A549 (cell line): ENCODE measurements around the gene DDX10. TPM values are rescaled to one million over a fixed set of nuclear protein-coding genes. Genes with fewer than 3 reads are reported as not detected.
"Not testable (repeated sequence)": the region's sequence is repeated elsewhere in the genome, so short reads cannot be mapped to it uniquely, and the experiment has no call there.

Source experiments
- ATAC-seq, 2 experiments: fragments of 200-7000 bp in 1 of 2; fragments of >200 bp in 1 of 2; cut with Nextera tagmentation in 1 of 2; cut with Tn5 transposase in 1 of 2; 3 replicates each; pipeline versions ENCODE4 v1.8.0 to v1.9.1; 2018 to 2020; ENCODE audit warnings: mild to moderate bottlenecking in 1 of 2, moderate library complexity in 1 of 2
- CTCF ChIA-PET: fragments of 300-600 bp; sonication (Branson Sonifier 250); formaldehyde crosslinking; extraction: SDS; loops from one replicate; lab custom pipeline; 2021; ENCODE audit warnings: antibody characterized with exemption, inconsistent platforms; lab: Yijun Ruan, JAX
- POLR2A ChIA-PET: fragments of 350-600 bp; formaldehyde crosslinking; extraction: SDS; loops from one replicate; lab custom pipeline; 2021; ENCODE audit warnings: antibody characterized with exemption, inconsistent platforms; lab: Yijun Ruan, JAX
- DNase-seq, 2 experiments: peaks; one replicate each; pipeline versions ENCODE4 v3.0.0 to v3.0.0-alpha.2; 2011 to 2016; ENCODE audit warnings: low read depth in 1 of 2, low spot score in 1 of 2
- FAIRE-seq: peaks from 2 replicates; lab custom pipeline; 2011; peaks lifted over from hg19 to GRCh38; lab: Jason Lieb, UNC
- H3K27ac ChIP-seq, 2 experiments: fragments of >200 bp; sonication (Bioruptor Twin); formaldehyde crosslinking; 3 replicates each; pipeline ENCODE4 v1.5.1; 2016 to 2017
- H3K4me1 ChIP-seq: fragments of >200 bp; sonication (Bioruptor Twin); formaldehyde crosslinking; 3 replicates; pipeline ENCODE4 v1.6.1; 2016
- H3K4me2 ChIP-seq: fragments of >200 bp; sonication (Bioruptor Twin); formaldehyde crosslinking; 3 replicates; pipeline ENCODE4 v1.6.1; 2016
- H3K4me3 ChIP-seq: fragments of >200 bp; sonication (Bioruptor Twin); formaldehyde crosslinking; 3 replicates; pipeline ENCODE4 v1.5.1; 2016
- H3K9me3 ChIP-seq: fragments of >200 bp; sonication (Bioruptor Twin); formaldehyde crosslinking; 3 replicates; pipeline ENCODE4 v1.6.1; 2016
- CBX2 ChIP-seq: fragments of 200-600 bp; sonication (generic); IDR thresholded peaks from 2 replicates; pipeline ENCODE4 v1.6.1; 2016; ENCODE audit warnings: low read depth, mild to moderate bottlenecking, borderline replicate concordance
- CEBPB ChIP-seq, 2 experiments: fragments of >200 bp in 1 of 2; sonication (Bioruptor Twin) in 1 of 2; formaldehyde crosslinking in 1 of 2; IDR thresholded peaks; 2 replicates each; pipeline ENCODE4 v1.6.1; 2012 to 2016
- CHD2 ChIP-seq: fragments of 150-350 bp; IDR thresholded peaks from 2 replicates; pipeline ENCODE4 v1.6.1; 2014; ENCODE audit warnings: low read length; ENCODE audit not compliant: partially characterized antibody
- CHD4 ChIP-seq: fragments of 200-600 bp; sonication (generic); IDR thresholded peaks from 2 replicates; pipeline ENCODE4 v1.6.1; 2016; ENCODE audit warnings: antibody characterized with exemption, mild to moderate bottlenecking, borderline replicate concordance
- EP300 ChIP-seq, 2 experiments: fragments of >200 bp; sonication (Bioruptor Twin); formaldehyde crosslinking; IDR thresholded peaks; 2 replicates in 1 of 2; 3 replicates in 1 of 2; pipeline ENCODE4 v1.6.1; 2016 to 2017
- FOSB ChIP-seq: fragments of 250-450 bp; sonication (Bioruptor Pico); IDR thresholded peaks from 2 replicates; pipeline ENCODE4 v1.5.0; 2020; ENCODE audit warnings: mild to moderate bottlenecking, moderate library complexity
- FOXS1 ChIP-seq: fragments of 250-450 bp; sonication (Bioruptor Pico); IDR thresholded peaks from 2 replicates; pipeline ENCODE4 v1.5.0; 2020; ENCODE audit warnings: mild to moderate bottlenecking, moderate library complexity
- GATA3 ChIP-seq: IDR thresholded peaks from 2 replicates; pipeline ENCODE4 v1.6.1; 2012; ENCODE audit warnings: borderline replicate concordance
- JUN ChIP-seq, 2 experiments: fragments of >200 bp; sonication (Bioruptor Twin); formaldehyde crosslinking; IDR thresholded peaks; 2 replicates in 1 of 2; 3 replicates in 1 of 2; pipeline ENCODE4 v1.6.1; 2016 to 2017
- JUNB ChIP-seq: fragments of >200 bp; sonication (Bioruptor Twin); formaldehyde crosslinking; IDR thresholded peaks from 2 replicates; pipeline ENCODE4 v1.6.1; 2016
- MAFK ChIP-seq: fragments of 450-650 bp; IDR thresholded peaks from 2 replicates; pipeline ENCODE4 v1.6.1; 2014; ENCODE audit not compliant: partially characterized antibody
- PHF8 ChIP-seq: fragments of 200-600 bp; sonication (generic); IDR thresholded peaks from 2 replicates; pipeline ENCODE4 v1.6.1; 2016; ENCODE audit warnings: low read depth, mild to moderate bottlenecking, antibody characterized with exemption, moderate library complexity, borderline replicate concordance
- TFCP2L1 ChIP-seq: fragments of 250-450 bp; sonication (Bioruptor Pico); IDR thresholded peaks from 2 replicates; pipeline ENCODE4 v1.5.0; 2021; ENCODE audit warnings: mild to moderate bottlenecking
- WGBS: methylation state at CpG from one replicate; pipeline ENCODE4 v1.1.6; 2017; ENCODE audit errors: missing lambda C conversion rate; 5-methylcytosine and 5-hydroxymethylcytosine counted together
- polyA plus RNA-seq, 4 experiments: library from polyadenylated mRNA; depleted of rRNA in 3 of 4; stranded (reverse); fragments of >200 nt; fragmentation: RNase III in 1 of 4; extraction: RNeasy Plus Mini Kit Qiagen cat#74134 plus additional on column Dnase treatment in 1 of 4; gene quantifications; 2 replicates in 3 of 4; 3 replicates in 1 of 4; pipeline ENCODE4 v1.2.3, GENCODE V29; 2011 to 2017
- TF ChIP-seq, protein P1 (sequence below): fragments of 250-450 bp; sonication (Bioruptor Pico); IDR thresholded peaks from 2 replicates; pipeline ENCODE4 v1.5.0; 2020; ENCODE audit warnings: low read depth, mild to moderate bottlenecking, moderate library complexity
- TF ChIP-seq, protein P2 (sequence below): IDR thresholded peaks from 2 replicates; pipeline ENCODE4 v1.6.1; 2012
- TF ChIP-seq, protein P3 (sequence below): fragments of >200 bp; sonication (Bioruptor Twin); formaldehyde crosslinking; IDR thresholded peaks from 3 replicates; pipeline ENCODE4 v1.6.1; 2016

DDX10 gene
- polyA plus RNA-seq, 2 of the 4 experiments (the other 2 are of a cell fraction) = 46.0 to 189 TPM

DNA sequence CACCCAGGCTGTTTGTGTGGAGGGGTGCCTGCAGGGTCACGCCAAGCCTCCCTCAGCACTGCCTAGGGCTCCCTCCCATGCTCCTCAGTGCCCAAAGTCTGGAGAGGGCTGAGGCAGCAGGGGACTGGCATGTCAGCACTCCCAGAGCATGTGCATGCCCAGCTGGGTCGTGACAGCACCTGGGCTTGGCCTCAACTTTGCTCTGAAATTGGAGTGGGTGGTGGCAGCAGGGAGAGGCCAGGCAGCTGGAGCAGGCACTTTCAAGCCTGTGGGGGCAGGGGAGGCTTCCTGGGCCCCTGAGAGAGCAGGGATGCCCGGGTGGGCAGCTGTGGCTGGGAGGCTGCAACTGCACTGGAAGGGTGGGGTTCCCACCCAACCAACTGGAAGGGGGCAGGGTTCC, 35.6 kb upstream of the DDX10 start (continued):
- TF ChIP-seq, protein P1, sequence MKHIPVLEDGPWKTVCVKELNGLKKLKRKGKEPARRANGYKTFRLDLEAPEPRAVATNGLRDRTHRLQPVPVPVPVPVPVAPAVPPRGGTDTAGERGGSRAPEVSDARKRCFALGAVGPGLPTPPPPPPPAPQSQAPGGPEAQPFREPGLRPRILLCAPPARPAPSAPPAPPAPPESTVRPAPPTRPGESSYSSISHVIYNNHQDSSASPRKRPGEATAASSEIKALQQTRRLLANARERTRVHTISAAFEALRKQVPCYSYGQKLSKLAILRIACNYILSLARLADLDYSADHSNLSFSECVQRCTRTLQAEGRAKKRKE (CRISPR knock-in tag) = no peak

DNA sequence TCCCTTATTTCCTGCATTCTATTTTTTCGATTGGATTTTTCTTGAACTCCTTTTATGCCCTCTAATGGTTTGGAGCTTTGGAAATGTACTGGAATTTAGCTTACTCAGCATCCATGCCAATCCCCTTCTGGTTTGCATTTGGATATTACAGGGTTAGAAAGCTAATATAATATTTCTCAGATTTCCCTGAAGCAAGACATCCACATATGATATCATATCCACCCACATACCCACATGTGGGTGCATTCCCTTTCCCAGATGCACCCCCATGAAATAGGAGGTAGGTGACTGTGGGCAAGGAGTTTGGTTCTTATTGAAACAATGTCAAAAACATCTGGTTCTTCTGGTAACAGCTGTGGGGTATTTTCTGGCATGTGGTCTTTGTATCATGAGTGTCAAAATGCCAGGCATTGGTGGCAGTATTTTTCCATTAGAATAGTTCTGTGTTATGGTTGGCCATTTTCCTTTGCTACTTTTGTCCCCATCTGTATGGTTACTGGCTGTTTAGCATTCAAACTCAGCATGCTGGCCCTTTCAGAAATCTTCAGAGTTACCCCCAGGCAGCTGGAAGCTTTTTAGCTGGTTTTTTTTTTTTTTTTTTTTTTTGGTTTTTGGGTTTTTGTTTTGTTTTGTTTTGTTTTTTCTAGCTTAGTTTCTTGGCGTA, 32.7 kb upstream of the DDX10 start:
- Histone ChIP-seq H3K4me3 (no peak overlapping the region), H3K9me3 (no peaks in the 10 kb centered on the region)
- no peak for DNase-seq
- TF ChIP-seq CEBPB (IDR thresholded peaks at IDR 0.05) (no peak), MAFK (peak; percentile 84)
- TF ChIP-seq, all 56 proteins: peak for 1
- Histone ChIP-seq H3K4me2 (no peak overlapping the region), H3K27ac (no peak overlapping the region), H3K4me1 (no peaks in the 10 kb centered on the region)
- ATAC-seq (no peak), FAIRE-seq (no peak)
- ChIA-PET CTCF (interaction anchor here (1.0 to 1.4 kb wide), 2 partner anchors 14 to 514 kb away, joined by 3 to 4 read pairs; no protein-coding TSS in a partner anchor), POLR2A (interaction anchor here (0.6 kb wide), 1 partner anchor 410 kb away, joined by 3 read pairs; the partner anchor contains the start of genes ATM and NPAT)
- 38% methylated on average over 2 of the region's 2 CpGs for WGBS

DNA sequence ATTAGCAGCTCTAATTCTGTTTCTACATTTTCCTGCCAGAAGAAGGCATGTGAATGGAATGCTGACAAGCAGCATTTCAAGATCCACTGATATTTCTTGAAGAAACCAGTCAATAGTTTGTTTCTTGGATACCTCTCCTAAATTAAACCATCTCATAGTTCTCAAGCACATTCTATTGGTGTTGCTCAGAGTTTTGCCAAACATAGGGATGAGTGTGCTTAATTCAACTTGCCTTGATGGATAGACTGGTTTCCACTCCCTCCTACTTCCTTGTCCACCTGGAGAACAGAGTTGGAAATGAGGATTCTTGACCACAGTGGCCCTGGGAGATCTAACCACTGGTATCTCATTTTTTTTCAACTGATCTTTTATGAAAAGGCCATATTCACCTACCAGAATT, 29.8 kb upstream of the DDX10 start:
- ATAC-seq (no peak), DNase-seq (no peak), FAIRE-seq (no peak)
- Histone ChIP-seq H3K4me3 (no peak overlapping the region), H3K9me3 (no peaks in the 10 kb centered on the region), H3K4me1 (no peaks in the 10 kb centered on the region), H3K4me2 (no peak overlapping the region), H3K27ac (no peak overlapping the region)
- TF ChIP-seq, protein P2, sequence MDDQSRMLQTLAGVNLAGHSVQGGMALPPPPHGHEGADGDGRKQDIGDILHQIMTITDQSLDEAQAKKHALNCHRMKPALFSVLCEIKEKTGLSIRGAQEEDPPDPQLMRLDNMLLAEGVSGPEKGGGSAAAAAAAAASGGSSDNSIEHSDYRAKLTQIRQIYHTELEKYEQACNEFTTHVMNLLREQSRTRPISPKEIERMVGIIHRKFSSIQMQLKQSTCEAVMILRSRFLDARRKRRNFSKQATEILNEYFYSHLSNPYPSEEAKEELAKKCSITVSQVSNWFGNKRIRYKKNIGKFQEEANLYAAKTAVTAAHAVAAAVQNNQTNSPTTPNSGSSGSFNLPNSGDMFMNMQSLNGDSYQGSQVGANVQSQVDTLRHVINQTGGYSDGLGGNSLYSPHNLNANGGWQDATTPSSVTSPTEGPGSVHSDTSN = no peak
- no peak for TF ChIP-seq PHF8
- ChIA-PET POLR2A (no interaction called here), CTCF (interaction anchor here (1.0 to 2.0 kb wide), 2 partner anchors 12 to 18 kb away, joined by 4 to 5 read pairs; no protein-coding TSS in a partner anchor)

DNA sequence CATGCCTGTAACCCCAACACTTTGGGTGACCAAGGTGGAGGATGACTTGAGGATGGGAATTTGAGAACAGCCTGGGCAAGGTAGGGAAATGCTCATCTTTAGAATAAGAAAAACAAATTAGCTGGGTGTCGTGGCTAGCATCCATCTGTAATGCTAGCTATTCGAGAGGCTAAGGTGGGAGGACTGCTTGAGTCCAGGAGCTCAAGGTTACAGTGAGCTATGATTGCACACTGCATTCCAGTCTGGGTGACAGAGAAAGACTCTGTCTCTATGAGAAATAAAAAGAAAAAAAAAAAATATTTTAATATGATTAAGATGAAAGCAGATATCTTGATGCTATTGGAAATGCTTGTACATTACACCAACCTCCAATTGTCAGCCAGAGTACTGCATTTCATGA, 28.6 kb upstream of the DDX10 start:
- no peak for DNase-seq

DNA sequence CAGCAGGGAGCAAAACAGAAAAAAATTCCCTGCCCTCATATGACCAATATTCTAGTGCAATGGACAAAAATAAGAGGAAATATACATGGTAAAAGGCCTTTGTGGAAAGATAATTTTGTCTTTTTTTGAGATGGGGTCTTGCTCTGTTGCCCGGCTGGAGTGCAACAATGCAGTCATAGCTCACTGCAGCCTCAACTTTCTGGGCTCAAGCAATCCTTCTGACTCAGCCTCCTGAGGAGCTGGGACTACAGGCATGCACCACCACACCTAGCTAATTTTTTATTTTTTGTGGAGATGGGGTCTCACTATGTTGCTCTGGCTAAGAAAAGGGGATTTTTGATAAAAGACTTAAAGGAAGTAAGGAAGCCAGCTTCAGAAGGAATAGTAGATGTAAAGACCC, 25.7 kb upstream of the DDX10 start:
- no peaks in the 10 kb centered on the region for H3K9me3 ChIP-seq
- ChIA-PET CTCF (interaction anchor here (1.0 kb wide), 1 partner anchor 16 kb away, joined by 3 read pairs; no protein-coding TSS in a partner anchor), POLR2A (no interaction called here)
- no peak overlapping the region for H3K27ac ChIP-seq
- no peaks in the 10 kb centered on the region for H3K4me1 ChIP-seq
- DNase-seq (no peak), FAIRE-seq (no peak), ATAC-seq (no peak)
- no peak overlapping the region for H3K4me2 ChIP-seq
- 67% methylated on average over 1 of the region's 1 CpG for WGBS
- H3K4me3 ChIP-seq = no peak overlapping the region
- TF ChIP-seq, protein P3, sequence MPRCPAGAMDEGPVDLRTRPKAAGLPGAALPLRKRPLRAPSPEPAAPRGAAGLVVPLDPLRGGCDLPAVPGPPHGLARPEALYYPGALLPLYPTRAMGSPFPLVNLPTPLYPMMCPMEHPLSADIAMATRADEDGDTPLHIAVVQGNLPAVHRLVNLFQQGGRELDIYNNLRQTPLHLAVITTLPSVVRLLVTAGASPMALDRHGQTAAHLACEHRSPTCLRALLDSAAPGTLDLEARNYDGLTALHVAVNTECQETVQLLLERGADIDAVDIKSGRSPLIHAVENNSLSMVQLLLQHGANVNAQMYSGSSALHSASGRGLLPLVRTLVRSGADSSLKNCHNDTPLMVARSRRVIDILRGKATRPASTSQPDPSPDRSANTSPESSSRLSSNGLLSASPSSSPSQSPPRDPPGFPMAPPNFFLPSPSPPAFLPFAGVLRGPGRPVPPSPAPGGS = no peak
- TF ChIP-seq CHD4 (no peak), CHD2 (no peak), JUNB (no peak), FOSB (no peak)
- TF ChIP-seq, all 56 proteins: peak for 0

More for the DNA sequence above, 28.6 kb upstream of the DDX10 start:
- Histone ChIP-seq H3K4me3 (no peak overlapping the region), H3K4me1 (no peaks in the 10 kb centered on the region), H3K27ac (no peak overlapping the region), H3K4me2 (no peak overlapping the region), H3K9me3 (no peaks in the 10 kb centered on the region)
- ChIA-PET CTCF (no interaction called here), POLR2A (no interaction called here)
- ATAC-seq (no peak), FAIRE-seq (no peak)
- 48% methylated on average over 2 of the region's 2 CpGs for WGBS
- TF ChIP-seq GATA3 = no peak
- TF ChIP-seq PHF8 = no peak
- no peak for TF ChIP-seq FOXS1 (CRISPR knock-in tag)
- TF ChIP-seq EP300 (IDR thresholded peaks at IDR 0.05) = no peak
- TF ChIP-seq JUN (IDR thresholded peaks at IDR 0.05) = no peak
- TF ChIP-seq TFCP2L1 (CRISPR knock-in tag) = no peak
- TF ChIP-seq CBX2 = no peak

DNA sequence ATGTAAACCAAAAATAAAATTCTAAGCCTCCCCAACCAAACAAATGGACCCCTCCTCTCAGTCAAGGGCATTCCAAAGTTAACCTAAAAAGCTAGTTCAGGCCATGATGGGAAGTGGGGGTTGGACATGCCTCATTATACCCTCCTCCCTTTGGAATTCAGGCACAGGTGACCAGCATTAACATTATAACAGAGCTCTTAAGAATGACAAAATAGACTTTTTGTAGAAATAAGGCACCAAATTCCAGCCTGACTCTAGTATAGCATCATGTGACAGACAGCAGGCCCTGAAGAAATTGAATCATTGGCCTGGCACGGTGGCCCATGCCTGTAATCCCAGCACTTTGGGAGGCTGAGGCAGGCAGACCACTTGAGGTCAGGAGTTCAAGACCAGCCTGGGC, 23.1 kb upstream of the DDX10 start:
- H3K9me3 ChIP-seq, H3K4me3 ChIP-seq, FAIRE-seq, POLR2A ChIA-PET, H3K4me1 ChIP-seq, ATAC-seq, H3K27ac ChIP-seq, DNase-seq, H3K4me2 ChIP-seq: not testable (repeated sequence)
- WGBS = 90% methylated on average over 1 of the region's 1 CpG
- CTCF ChIA-PET = interaction anchor here (1.6 kb wide), 1 partner anchor 14 kb away, joined by 4 read pairs; no protein-coding TSS in a partner anchor
